PC-9 (cell line): ENCODE measurements around the gene GALNT13.

ENCODE experiments used
- EZH2 ChIP-seq: fragments of 200-600 bp; sonication (generic); IDR thresholded peaks from 2 replicates; pipeline ENCODE4 v1.8.0; 2017; ENCODE audit warnings: antibody characterized with exemption, low read depth
- TF ChIP-seq, protein P1 (sequence below): fragments of 200-600 bp; sonication (generic); conservative IDR thresholded peaks from 2 replicates; pipeline ENCODE4 v1.6.1; 2017; ENCODE audit warnings: mixed run types, antibody characterized with exemption, mild to moderate bottlenecking, moderate library complexity

GRCh38 chr2:154370873-154371272 lies 499.2 kb downstream of the GALNT13 start:
- TF ChIP-seq, protein P1, sequence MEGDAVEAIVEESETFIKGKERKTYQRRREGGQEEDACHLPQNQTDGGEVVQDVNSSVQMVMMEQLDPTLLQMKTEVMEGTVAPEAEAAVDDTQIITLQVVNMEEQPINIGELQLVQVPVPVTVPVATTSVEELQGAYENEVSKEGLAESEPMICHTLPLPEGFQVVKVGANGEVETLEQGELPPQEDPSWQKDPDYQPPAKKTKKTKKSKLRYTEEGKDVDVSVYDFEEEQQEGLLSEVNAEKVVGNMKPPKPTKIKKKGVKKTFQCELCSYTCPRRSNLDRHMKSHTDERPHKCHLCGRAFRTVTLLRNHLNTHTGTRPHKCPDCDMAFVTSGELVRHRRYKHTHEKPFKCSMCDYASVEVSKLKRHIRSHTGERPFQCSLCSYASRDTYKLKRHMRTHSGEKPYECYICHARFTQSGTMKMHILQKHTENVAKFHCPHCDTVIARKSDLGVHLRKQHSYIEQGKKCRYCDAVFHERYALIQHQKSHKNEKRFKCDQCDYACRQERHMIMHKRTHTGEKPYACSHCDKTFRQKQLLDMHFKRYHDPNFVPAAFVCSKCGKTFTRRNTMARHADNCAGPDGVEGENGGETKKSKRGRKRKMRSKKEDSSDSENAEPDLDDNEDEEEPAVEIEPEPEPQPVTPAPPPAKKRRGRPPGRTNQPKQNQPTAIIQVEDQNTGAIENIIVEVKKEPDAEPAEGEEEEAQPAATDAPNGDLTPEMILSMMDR: no peak
- no peak for TF ChIP-seq EZH2
